MM.1S (cell line): ENCODE results near the gene DENND1A.

Source experiments
- DNase-seq: peaks from one replicate; pipeline ENCODE4 v3.0.0-alpha.2; 2015
- H2AFZ ChIP-seq: fragments of 300-600 bp; sonication (generic); 2 replicates; pipeline ENCODE4 v1.6.0; 2016; ENCODE audit warnings: antibody characterized with exemption, low read length
- H3F3A ChIP-seq: fragments of 300-600 bp; sonication (generic); 2 replicates; pipeline ENCODE4 v1.6.1; 2016; ENCODE audit warnings: mild to moderate bottlenecking, antibody characterized with exemption, low read length, moderate library complexity, mixed read lengths; ENCODE audit not compliant: insufficient read depth
- H3K27ac ChIP-seq: fragments of 300-600 bp; sonication (generic); 2 replicates; pipeline ENCODE4 v1.5.1; 2016; ENCODE audit warnings: mild to moderate bottlenecking, low read length
- H3K27me3 ChIP-seq: fragments of 300-600 bp; sonication (generic); replicated peaks from 2 replicates; pipeline ENCODE4 v1.6.0; 2016; ENCODE audit warnings: low read length; ENCODE audit not compliant: insufficient read depth
- H3K36me3 ChIP-seq: fragments of 300-600 bp; sonication (generic); replicated peaks from 2 replicates; pipeline ENCODE4 v1.6.1; 2016; ENCODE audit warnings: mild to moderate bottlenecking, low read length, mixed read lengths; ENCODE audit not compliant: insufficient read depth
- H3K4me1 ChIP-seq: fragments of 300-600 bp; sonication (generic); 2 replicates; pipeline ENCODE4 v1.6.1; 2016; ENCODE audit warnings: low read length, mixed read lengths
- H3K4me2 ChIP-seq: fragments of 300-600 bp; sonication (generic); 2 replicates; pipeline ENCODE4 v1.6.0; 2016; ENCODE audit warnings: low read depth, low read length
- H3K4me3 ChIP-seq: fragments of 300-600 bp; sonication (generic); 2 replicates; pipeline ENCODE4 v1.5.1; 2016; ENCODE audit warnings: low read length, mixed read lengths
- H3K79me2 ChIP-seq: fragments of 300-600 bp; sonication (generic); 2 replicates; pipeline ENCODE4 v1.6.1; 2016; ENCODE audit warnings: mixed run types, low read length, mixed read lengths
- H3K9ac ChIP-seq: fragments of 300-600 bp; sonication (generic); 2 replicates; pipeline ENCODE4 v1.6.1; 2016; ENCODE audit warnings: low read length, mixed read lengths
- H3K9me2 ChIP-seq: fragments of 300-600 bp; sonication (generic); replicated peaks from 2 replicates; pipeline ENCODE4 v1.6.1; 2016; ENCODE audit warnings: mild to moderate bottlenecking, low read length, mixed read lengths; ENCODE audit not compliant: insufficient read depth
- H3K9me3 ChIP-seq: fragments of 300-600 bp; sonication (generic); replicated peaks from 2 replicates; pipeline ENCODE4 v1.6.1; 2016; ENCODE audit warnings: mild to moderate bottlenecking, low read length, mixed read lengths; ENCODE audit not compliant: insufficient read depth
- H4K20me1 ChIP-seq: fragments of 300-600 bp; sonication (generic); 2 replicates; pipeline ENCODE4 v1.6.1; 2016; ENCODE audit warnings: mild to moderate bottlenecking, low read length, moderate library complexity, mixed read lengths; ENCODE audit not compliant: insufficient read depth
- CTCF ChIP-seq: fragments of 300-600 bp; sonication (generic); IDR thresholded peaks from 2 replicates; pipeline ENCODE4 v1.5.1; 2016; ENCODE audit warnings: antibody characterized with exemption, low read length, mixed read lengths
- EZH2 ChIP-seq: fragments of 300-600 bp; sonication (generic); optimal IDR thresholded peaks from 2 replicates; pipeline ENCODE3; 2017; ENCODE audit warnings: low read depth, mild to moderate bottlenecking, antibody characterized with exemption, low read length, mixed read lengths
- EZH2phosphoT487 ChIP-seq: fragments of 300-600 bp; sonication (generic); IDR thresholded peaks from 2 replicates; pipeline ENCODE4 v1.6.1; 2018; ENCODE audit warnings: antibody characterized with exemption, low read length

DENND1A gene

GRCh38 chr9:123772374-123772773, 157.6 kb downstream of the DENND1A start:
- no peaks in the 10 kb centered on the region for H3K9me2 ChIP-seq
- H3K27ac ChIP-seq = no peak overlapping the region
- no peaks in the 10 kb centered on the region for H4K20me1 ChIP-seq
- H3K4me3 ChIP-seq = no peak overlapping the region
- no peak for DNase-seq
- no peaks in the 10 kb centered on the region for H3K79me2 ChIP-seq
- no peak for TF ChIP-seq CTCF
- TF ChIP-seq EZH2phosphoT487 = no peak
- no peak for TF ChIP-seq EZH2
- H2AFZ ChIP-seq = no peak overlapping the region
- no peaks in the 10 kb centered on the region for H3K9me3 ChIP-seq
- H3K27me3 ChIP-seq = no peaks in the 10 kb centered on the region
- H3F3A ChIP-seq = no peaks in the 10 kb centered on the region
- H3K4me2 ChIP-seq = no peak overlapping the region
- H3K9ac ChIP-seq = no peak overlapping the region
- no peaks in the 10 kb centered on the region for H3K36me3 ChIP-seq
- H3K4me1 ChIP-seq = no peaks in the 10 kb centered on the region

- H3K9ac ChIP-seq = no peak overlapping the region
- no peaks in the 10 kb centered on the region for H3K9me2 ChIP-seq
- H3K79me2 ChIP-seq = no peaks in the 10 kb centered on the region
- no peaks in the 10 kb centered on the region for H3K9me3 ChIP-seq
- no peak for TF ChIP-seq EZH2
- H3K4me1 ChIP-seq = no peaks in the 10 kb centered on the region
- H4K20me1 ChIP-seq = no peaks in the 10 kb centered on the region
- no peak overlapping the region for H3K4me2 ChIP-seq
- DNase-seq = no peak
- no peak overlapping the region for H2AFZ ChIP-seq
- H3K27ac ChIP-seq = no peak overlapping the region
- H3K4me3 ChIP-seq = no peak overlapping the region
- H3F3A ChIP-seq = no peaks in the 10 kb centered on the region
- H3K36me3 ChIP-seq = no peaks in the 10 kb centered on the region
- no peaks in the 10 kb centered on the region for H3K27me3 ChIP-seq
Observed at GRCh38 chr9:123771690-123772089, 158.2 kb downstream of the DENND1A start.

GRCh38 chr9:123769719-123770118, 160.2 kb downstream of the DENND1A start:
- no peak for TF ChIP-seq EZH2phosphoT487
- no peak for TF ChIP-seq CTCF
- no peak for TF ChIP-seq EZH2
- no peak overlapping the region for H3K4me2 ChIP-seq
- H3F3A ChIP-seq = no peaks in the 10 kb centered on the region
- no peaks in the 10 kb centered on the region for H3K9me3 ChIP-seq
- H3K27ac ChIP-seq = no peak overlapping the region
- no peaks in the 10 kb centered on the region for H3K9me2 ChIP-seq
- H3K36me3 ChIP-seq = no peaks in the 10 kb centered on the region
- H2AFZ ChIP-seq = no peak overlapping the region
- DNase-seq = no peak
- no peaks in the 10 kb centered on the region for H3K79me2 ChIP-seq
- H4K20me1 ChIP-seq = no peaks in the 10 kb centered on the region
- H3K4me1 ChIP-seq = no peaks in the 10 kb centered on the region
- no peak overlapping the region for H3K4me3 ChIP-seq
- H3K9ac ChIP-seq = no peak overlapping the region
- no peaks in the 10 kb centered on the region for H3K27me3 ChIP-seq

- Histone ChIP-seq H4K20me1 (no peaks in the 10 kb centered on the region), H3K36me3 (no peaks in the 10 kb centered on the region), H3K27ac (no peak overlapping the region), H3K4me2 (no peak overlapping the region), H3F3A (no peaks in the 10 kb centered on the region), H3K9me2 (no peaks in the 10 kb centered on the region), H3K4me3 (no peak overlapping the region), H3K9ac (no peak overlapping the region), H3K9me3 (no peaks in the 10 kb centered on the region), H2AFZ (no peak overlapping the region), H3K27me3 (no peaks in the 10 kb centered on the region), H3K4me1 (no peaks in the 10 kb centered on the region), H3K79me2 (no peaks in the 10 kb centered on the region)
- TF ChIP-seq CTCF (no peak), EZH2 (no peak), EZH2phosphoT487 (no peak)
- DNase-seq = no peak
Observed at GRCh38 chr9:123763910-123764588, 165.9 kb downstream of the DENND1A start.
